HepG2 (cell line): ENCODE data around the gene ZNF618. TPM values are rescaled to one million over a fixed set of nuclear protein-coding genes. Genes with fewer than 3 reads are reported as not detected.

ENCODE experiments used
- ATAC-seq: fragments of 200-7000 bp; cut with Tn5 transposase; 3 replicates; pipeline ENCODE4 v1.9.1; 2020; ENCODE audit warnings: mild to moderate bottlenecking, moderate library complexity
- BruUV-seq: library from RNA; stranded (reverse); fragments of 400-500 nt; replicated peaks from 2 replicates; lab custom pipeline; 2021; lab: Mats Ljungman, UMichigan
- CTCF ChIA-PET: fragments of 300-600 bp; formaldehyde crosslinking; extraction: SDS; loops from one replicate; lab custom pipeline; 2021; ENCODE audit warnings: low total read pairs, inconsistent platforms, low intra/inter-chr PET ratio; lab: Yijun Ruan, JAX
- POLR2A ChIA-PET: fragments of 350-600 bp; sonication (Branson Sonifier 250); formaldehyde crosslinking; loops from one replicate; lab custom pipeline; 2020; ENCODE audit warnings: antibody characterized with exemption, inconsistent platforms; lab: Yijun Ruan, JAX
- DNase-seq: peaks from one replicate; pipeline ENCODE4 v3.0.0-alpha.2; 2015; ENCODE audit warnings: low spot score
- FAIRE-seq: peaks from 3 replicates; lab custom pipeline; 2011; peaks lifted over from hg19 to GRCh38; lab: Jason Lieb, UNC
- H2AFZ ChIP-seq: one replicate; pipeline ENCODE4 v1.6.1; 2011; ENCODE audit warnings: low read length, inconsistent platforms
- H3K27ac ChIP-seq: fragments of 300-600 bp; 3 replicates; pipeline ENCODE4 v1.8.0; 2011; ENCODE audit warnings: mixed run types, mild to moderate bottlenecking, mixed read lengths, low read length, inconsistent platforms; ENCODE audit not compliant: insufficient read depth; ENCODE audit errors: extremely low read length
- H3K27me3 ChIP-seq, 2 experiments: fragments of 200-600 bp in 1 of 2; 2 replicates in 1 of 2; 3 replicates in 1 of 2; pipeline versions ENCODE4 v1.6.0 to v1.8.0; 2011; ENCODE audit warnings: low read length in 2 of 2, mild to moderate bottlenecking in 2 of 2, moderate library complexity in 2 of 2, inconsistent platforms in 1 of 2; ENCODE audit not compliant: insufficient read depth in 2 of 2, control insufficient read depth in 1 of 2
- H3K36me3 ChIP-seq, 2 experiments: fragments of 200-600 bp in 1 of 2; replicated peaks in 1 of 2; 2 replicates in 1 of 2; 3 replicates in 1 of 2; pipeline versions ENCODE4 v1.5.1 to v1.8.0; 2011; ENCODE audit warnings: low read length in 2 of 2, inconsistent platforms in 1 of 2; ENCODE audit not compliant: insufficient read depth in 2 of 2, control insufficient read depth in 1 of 2
- H3K4me1 ChIP-seq: 2 replicates; pipeline ENCODE4 v1.5.1; 2012; ENCODE audit warnings: low read length, inconsistent platforms; ENCODE audit not compliant: insufficient read depth
- H3K4me2 ChIP-seq: 2 replicates; pipeline ENCODE4 v1.6.0; 2011; ENCODE audit warnings: low read depth, low read length, inconsistent platforms
- H3K4me3 ChIP-seq, 3 experiments: fragments of 200-600 bp in 1 of 3; sonication (generic), shearing (Covaris generic) in 1 of 3; replicated peaks in 1 of 3; 2 replicates each; pipeline ENCODE4 v1.5.1; 2011 to 2016; ENCODE audit warnings: low read length in 3 of 3, inconsistent platforms in 2 of 3, low read depth in 2 of 3, mild to moderate bottlenecking in 2 of 3, control low read depth in 1 of 3, mixed read lengths in 1 of 3; ENCODE audit not compliant: insufficient read depth in 1 of 3
- H3K79me2 ChIP-seq: one replicate; pipeline ENCODE4 v1.6.1; 2011; ENCODE audit warnings: low read length, inconsistent platforms; ENCODE audit not compliant: insufficient read depth
- H3K9ac ChIP-seq: 2 replicates; pipeline ENCODE4 v1.6.0; 2011; ENCODE audit warnings: mild to moderate bottlenecking, low read depth, low read length, inconsistent platforms; ENCODE audit not compliant: insufficient read depth
- H3K9me3 ChIP-seq: 2 replicates; pipeline ENCODE4 v1.5.1; 2012; ENCODE audit warnings: mild to moderate bottlenecking, low read length
- H4K20me1 ChIP-seq: 2 replicates; pipeline ENCODE4 v1.6.0; 2011; ENCODE audit warnings: inconsistent platforms, mild to moderate bottlenecking, low read length, moderate library complexity; ENCODE audit not compliant: insufficient read depth
- AGO2 ChIP-seq: fragments of 200-400 bp; formaldehyde crosslinking; optimal IDR thresholded peaks from 2 replicates; pipeline ENCODE3; 2017; ENCODE audit warnings: mild to moderate bottlenecking, low read depth, low read length, moderate library complexity
- ERF ChIP-seq: IDR thresholded peaks from 2 replicates; pipeline ENCODE4 v1.6.1; 2018; ENCODE audit warnings: missing biosample characterization, missing genetic modification reagents
- HOXA3 ChIP-seq: sonication (generic); formaldehyde crosslinking; IDR thresholded peaks from 2 replicates; pipeline ENCODE4 v1.5.0; 2020; ENCODE audit warnings: missing genetic modification reagents
- MLXIP ChIP-seq: sonication (generic); formaldehyde crosslinking; IDR thresholded peaks from 2 replicates; pipeline ENCODE4 v1.9.0; 2021; ENCODE audit warnings: missing genetic modification reagents, borderline replicate concordance
- PHF8 ChIP-seq: sonication (generic); formaldehyde crosslinking; IDR thresholded peaks from 2 replicates; pipeline ENCODE4 v1.5.0; 2020; ENCODE audit warnings: missing genetic modification reagents
- SP4 ChIP-seq: sonication (generic); formaldehyde crosslinking; IDR thresholded peaks from 2 replicates; pipeline ENCODE4 v1.8.1; 2023; ENCODE audit warnings: mild to moderate bottlenecking, missing genetic modification reagents
- ZNF160 ChIP-seq: sonication (generic); formaldehyde crosslinking; IDR thresholded peaks from 2 replicates; pipeline ENCODE4 v1.8.0; 2022; ENCODE audit warnings: mild to moderate bottlenecking, inconsistent platforms, missing genetic modification reagents
- ZNF331 ChIP-seq: sonication (generic); formaldehyde crosslinking; IDR thresholded peaks from 2 replicates; pipeline ENCODE4 v1.4.0; 2020; ENCODE audit warnings: missing genetic modification reagents
- ZNF501 ChIP-seq: sonication (generic); formaldehyde crosslinking; IDR thresholded peaks from 2 replicates; pipeline ENCODE4 v1.5.1; 2020; ENCODE audit warnings: mild to moderate bottlenecking, moderate library complexity, missing genetic modification reagents
- ZNF747 ChIP-seq: sonication (generic); formaldehyde crosslinking; IDR thresholded peaks from 2 replicates; pipeline ENCODE4 v1.8.1; 2023; ENCODE audit warnings: missing genetic modification reagents, mild to moderate bottlenecking, borderline replicate concordance
- ZNF780A ChIP-seq: sonication (generic); formaldehyde crosslinking; IDR thresholded peaks from 2 replicates; pipeline ENCODE4 v1.8.0; 2022; ENCODE audit warnings: mild to moderate bottlenecking, missing genetic modification reagents, moderate library complexity
- WGBS: methylation state at CpG from one replicate; pipeline ENCODE4 v1.1.6; 2017; ENCODE audit warnings: low lambda C conversion rate; 5-methylcytosine and 5-hydroxymethylcytosine counted together
- in situ Hi-C: cut with HindIII; loops from 2 replicates; pipeline ENCODE4 v1.10.0; 2017; ENCODE audit warnings: low pct_unique_long_range_greater_than_20kb; ENCODE audit not compliant: extremely low pct_ligation_motif_present
- intact Hi-C: fragments of 100-400 bp; cut with micrococcal nuclease; formaldehyde crosslinking; loops from one replicate; pipeline ENCODE4 v1.10.0; 2022; ENCODE audit not compliant: unreplicated experiment
- polyA plus RNA-seq, 8 experiments: library from polyadenylated mRNA; depleted of rRNA in 3 of 8; stranded (reverse) in 7 of 8; unstranded in 1 of 8; fragments of >200 nt; fragmentation: Illumina TruSeq in 4 of 8; extraction: Trizol in 4 of 8; gene quantifications; 2 replicates each; pipeline versions ENCODE4 v1.2.1 to v1.2.3, GENCODE V29; 2011 to 2016; ENCODE audit warnings: low read depth in 4 of 8, missing spikeins in 1 of 8, mixed read lengths in 1 of 8; ENCODE audit not compliant: insufficient read depth in 1 of 8
- total RNA-seq, 5 experiments: library from RNA; depleted of rRNA; stranded (reverse); fragments of >200 nt; fragmentation: Illumina TruSeq; extraction: Trizol; gene quantifications; 2 replicates each; pipeline ENCODE4 v1.2.3, GENCODE V29; 2016; ENCODE audit warnings: low read depth in 1 of 5

ZNF618 gene
- total and polyA plus RNA-seq, 2 of the 13 experiments (the other 11 are each of a cell fraction or from before 2014, with no cell fraction given), result 0.07 TPM

DNA sequence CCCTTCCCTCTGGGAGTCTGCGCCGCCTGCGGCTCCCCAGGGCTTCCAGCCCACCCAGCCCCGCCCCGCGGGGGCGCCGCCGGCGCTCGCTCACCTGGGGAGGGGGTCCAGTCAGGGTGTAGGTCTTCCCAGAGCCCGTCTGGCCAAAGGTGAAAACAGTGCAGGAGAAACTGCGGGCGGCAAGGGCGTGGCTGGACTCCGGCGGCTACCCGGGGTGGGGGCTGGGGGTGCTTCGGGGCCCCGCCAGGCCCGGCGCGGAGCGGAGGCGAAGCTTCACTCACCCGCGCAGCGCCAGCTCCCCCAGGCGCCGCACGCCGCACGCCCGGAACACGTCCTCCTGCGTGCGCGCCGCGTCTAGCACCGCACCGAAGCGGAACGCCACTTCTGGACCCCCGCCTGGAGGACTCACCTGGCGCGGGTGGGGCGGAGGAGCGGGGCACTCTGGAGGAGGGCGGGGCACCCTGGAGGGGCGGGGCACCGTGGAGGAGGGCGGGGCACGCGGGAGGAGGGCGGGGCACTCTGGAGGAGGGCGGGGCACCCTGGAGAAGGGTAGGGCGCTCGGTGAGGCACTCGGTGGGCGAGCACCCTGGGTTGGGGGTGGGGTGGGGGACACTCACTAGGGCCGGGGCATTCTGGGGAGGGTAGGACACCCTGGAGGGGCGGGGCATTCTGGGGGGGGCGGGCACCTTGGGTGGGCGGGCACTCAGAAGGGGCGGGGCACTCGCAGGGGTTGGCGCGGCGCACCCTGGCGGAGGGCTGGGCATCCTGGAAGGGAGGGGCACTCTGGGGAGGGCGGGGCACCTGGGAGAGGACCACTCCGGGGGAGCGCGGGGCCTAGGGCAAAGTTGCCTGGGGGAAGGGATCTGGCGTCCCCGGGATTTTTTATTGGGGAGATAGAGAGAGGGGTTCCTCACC, 222.2 kb downstream of the ZNF618 start:
- no peaks in the 10 kb centered on the region for H3K79me2 ChIP-seq
- CTCF ChIA-PET, result no interaction called here
- 87% methylated on average over 63 of the region's 77 CpGs for WGBS
- H3K9me3 ChIP-seq, result peaks cover 13% of the 10 kb centered on the region
- in situ Hi-C loops, result loop anchor here (5.0 kb wide), 1 partner anchor 194 kb away; no protein-coding TSS in a partner anchor
- POLR2A ChIA-PET, result interaction anchor here (1.2 to 2.0 kb wide), 10 partner anchors 9 to 230 kb away, joined by 3 to 63 read pairs (median 14); partner anchors contain the start of genes AMBP and COL27A1
- H3K4me3 ChIP-seq, result peak overlapping the region; percentile 45 to 67 (median 49); a peak in 5 of 6 replicates
- DNase-seq (no peak), ATAC-seq (peak; percentile 43), FAIRE-seq (no peak)
- peak overlapping the region; percentile 55 for H3K27ac ChIP-seq
- H3K4me1 ChIP-seq, result peaks cover 53% of the 10 kb centered on the region
- no TSS peak for BruUV-seq
- H3K27me3 ChIP-seq, result no peaks in the 10 kb centered on the region
- no peak overlapping the region for H2AFZ ChIP-seq
- H3K36me3 ChIP-seq, result peaks cover 0 to 3% of the 10 kb centered on the region in 2 experiments; a peak in 1 of 5 replicates
- H4K20me1 ChIP-seq, result no peaks in the 10 kb centered on the region
- peak overlapping the region; percentile 82 for H3K4me2 ChIP-seq
- TF ChIP-seq ZNF747 (CRISPR knock-in tag) (no peak), AGO2 (peak; percentile 35), HOXA3 (0 out of 2 replicates have a peak, but pooled peaks have one; percentile 8)
- intact Hi-C loops, result no loop called here
- no peak overlapping the region for H3K9ac ChIP-seq

DNA sequence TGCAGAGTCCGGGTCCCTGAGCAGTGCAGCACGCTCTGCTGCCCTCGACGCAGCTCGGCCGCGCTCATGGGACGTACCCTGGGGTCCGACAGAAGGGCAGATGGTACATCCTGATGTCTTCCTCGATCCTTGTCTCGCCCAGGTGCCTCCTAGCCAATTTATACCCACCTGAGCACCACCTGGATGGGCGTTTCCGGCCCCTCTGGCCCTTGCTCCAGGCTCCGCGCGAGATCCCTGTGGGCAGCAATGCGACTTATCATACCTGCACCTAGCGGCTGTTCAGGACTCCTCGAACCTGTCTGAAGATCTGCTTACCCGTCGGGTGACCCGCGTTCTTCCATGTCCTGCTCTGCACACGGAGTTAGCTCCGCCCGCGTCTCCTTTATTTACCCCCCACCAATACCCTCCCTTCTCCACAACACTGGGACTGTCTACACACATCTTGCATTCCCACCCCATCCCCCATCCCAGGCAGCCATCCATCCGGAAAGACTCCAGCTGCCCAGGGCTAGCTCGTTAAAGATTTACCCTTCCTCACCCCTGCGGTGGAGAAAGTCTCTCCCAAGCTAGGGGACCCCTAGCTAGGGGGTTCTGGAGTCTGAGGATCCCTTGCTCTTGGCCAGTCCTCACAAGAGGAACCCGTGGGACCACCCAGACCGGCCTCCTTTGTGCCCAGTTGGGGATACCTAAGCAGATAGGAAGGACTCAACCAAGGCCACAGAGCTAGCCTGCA, 223.0 kb downstream of the ZNF618 start, which contains the start of gene KIF12:
TSS of gene KIF12 (minus strand) at position 357 of the 733 bp plus-strand sequence. CDS start at position 341, 16 bp downstream.
- no peaks in the 10 kb centered on the region for H3K79me2 ChIP-seq
- H3K9me3 ChIP-seq, result peaks cover 13% of the 10 kb centered on the region
- intact Hi-C loops, result no loop called here
- H3K4me3 ChIP-seq, result peak within 1 kb of the TSS; percentile 45 to 67 (median 49)
- no peaks in the 10 kb centered on the region for H3K27me3 ChIP-seq
- H3K36me3 ChIP-seq, result peaks cover 0 to 1% of the 10 kb centered on the region in 2 experiments; a peak in 1 of 5 replicates
- ATAC-seq, result peak; percentile 83
- peak; percentile 93 for FAIRE-seq
- BruUV-seq, result no TSS peak
- POLR2A ChIA-PET, result interaction anchor here (1.1 to 1.9 kb wide), 18 partner anchors 9 to 229 kb away, joined by 3 to 63 read pairs (median 6); partner anchors contain the start of genes AMBP and COL27A1
- H3K4me1 ChIP-seq, result peaks cover 53% of the 10 kb centered on the region
- peak within 1 kb of the TSS; percentile 55 for H3K27ac ChIP-seq
- WGBS, result 3% methylated on average over 10 of the region's 32 CpGs
- CTCF ChIA-PET, result no interaction called here
- no peaks in the 10 kb centered on the region for H4K20me1 ChIP-seq
- DNase-seq, result peak; percentile 74
- peak within 1 kb of the TSS; percentile 0 for H2AFZ ChIP-seq
- H3K4me2 ChIP-seq, result peak within 1 kb of the TSS; percentile 82
- in situ Hi-C loops, result loop anchor here (5.0 kb wide), 1 partner anchor 193 kb away; no protein-coding TSS in a partner anchor
- H3K9ac ChIP-seq, result peak within 1 kb of the TSS; percentile 59
- peak; percentile 36; the same call in 1 of the 2 replicates for TF ChIP-seq PHF8 (CRISPR knock-in tag)
- 0 out of 2 replicates have a peak, but pooled peaks have one; percentile 23 for TF ChIP-seq ZNF160
- peak; percentile 63; the same call in 1 of the 2 replicates for TF ChIP-seq ERF (CRISPR knock-in tag)
- TF ChIP-seq ZNF501 (CRISPR knock-in tag), result no peak
- no peak for TF ChIP-seq MLXIP (CRISPR knock-in tag)
- TF ChIP-seq SP4 (CRISPR knock-in tag), result no peak
- no peak for TF ChIP-seq ZNF780A
- peak; percentile 62 for TF ChIP-seq ZNF331
